Naive thymus-derived CD4-positive, alpha-beta T cell (primary cell): ENCODE results near the gene MTA2. TPM values are rescaled to one million over a fixed set of nuclear protein-coding genes. Genes with fewer than 3 reads are reported as not detected.
"Not testable (repeated sequence)": the region's sequence is repeated elsewhere in the genome, so short reads cannot be mapped to it uniquely, and the experiment has no call there.

Experiments used
- ATAC-seq: fragments of 150-1000 bp; cut with Tn5 transposase; 2 replicates; pipeline ENCODE4 v1.10.0; 2021; ENCODE audit warnings: mild to moderate bottlenecking, moderate library complexity
- CTCF ChIA-PET: fragments of 350-600 bp; sonication (Branson Sonifier 250); formaldehyde crosslinking; loops from one replicate; lab custom pipeline; 2021; ENCODE audit warnings: antibody characterized with exemption; lab: Charles Lee
- POLR2A ChIA-PET: fragments of 350-600 bp; sonication (Branson Sonifier 250); formaldehyde crosslinking; loops from one replicate; lab custom pipeline; 2021; ENCODE audit warnings: antibody characterized with exemption, inconsistent platforms; lab: Charles Lee
- DNase-seq, 9 donors: peaks; one replicate each; pipeline versions ENCODE4 v3.0.0 to v3.0.0-alpha.2; 2020 to 2022; ENCODE audit warnings: mixed read lengths in 1 of 9
- H3K27ac ChIP-seq: one replicate; pipeline ENCODE4 v1.7.0; 2013; ENCODE audit warnings: mild to moderate bottlenecking, low read depth, low read length, moderate library complexity
- H3K27me3 ChIP-seq, 2 donors: one replicate each; pipeline ENCODE4 v1.7.0; 2013; ENCODE audit warnings: low read length in 2 of 2, mild to moderate bottlenecking in 2 of 2, moderate library complexity in 2 of 2; ENCODE audit not compliant: control insufficient read depth in 2 of 2, insufficient read depth in 2 of 2
- H3K36me3 ChIP-seq, 3 experiments: 1 replicate in 2 of 3; 2 replicates in 1 of 3; pipeline ENCODE4 v1.7.0; 2013; ENCODE audit warnings: low read length in 3 of 3, mild to moderate bottlenecking in 3 of 3, moderate library complexity in 1 of 3; ENCODE audit not compliant: insufficient read depth in 3 of 3, control insufficient read depth in 2 of 3
- H3K4me1 ChIP-seq, 2 donors: one replicate each; pipeline ENCODE4 v1.7.0; 2013; ENCODE audit warnings: low read length in 2 of 2, mild to moderate bottlenecking in 2 of 2, moderate library complexity in 1 of 2; ENCODE audit not compliant: control insufficient read depth in 2 of 2, insufficient read depth in 2 of 2
- H3K4me3 ChIP-seq: 2 replicates; pipeline ENCODE4 v1.7.0; 2013; ENCODE audit warnings: mild to moderate bottlenecking, low read length
- H3K9me3 ChIP-seq, 3 experiments: 1 replicate in 2 of 3; 2 replicates in 1 of 3; pipeline ENCODE4 v1.7.0; 2013; ENCODE audit warnings: low read length in 3 of 3; ENCODE audit not compliant: control insufficient read depth in 2 of 3
- H3K27ac Mint-ChIP-seq, 9 donors: one replicate each; pipeline ENCODE4 v1.8.0; 2020 to 2022; ENCODE audit warnings: mixed read lengths in 9 of 9, mild to moderate bottlenecking in 8 of 9, moderate library complexity in 5 of 9, inconsistent platforms in 2 of 9
- H3K27me3 Mint-ChIP-seq, 5 donors: one replicate each; pipeline ENCODE4 v1.8.0; 2021 to 2022; ENCODE audit warnings: mixed read lengths in 5 of 5, mild to moderate bottlenecking in 1 of 5
- H3K36me3 Mint-ChIP-seq, 5 donors: one replicate each; pipeline ENCODE4 v1.8.0; 2020 to 2022; ENCODE audit warnings: mixed read lengths in 5 of 5, mild to moderate bottlenecking in 3 of 5, inconsistent platforms in 1 of 5
- H3K4me1 Mint-ChIP-seq, 7 donors: one replicate each; pipeline ENCODE4 v1.8.0; 2020 to 2022; ENCODE audit warnings: mixed read lengths in 7 of 7, mild to moderate bottlenecking in 3 of 7, inconsistent platforms in 1 of 7
- H3K4me3 Mint-ChIP-seq, 10 donors: one replicate each; pipeline ENCODE4 v1.8.0; 2020 to 2022; ENCODE audit warnings: mild to moderate bottlenecking in 10 of 10, mixed read lengths in 10 of 10, moderate library complexity in 6 of 10, inconsistent platforms in 2 of 10
- H3K9me3 Mint-ChIP-seq, 11 donors: one replicate each; pipeline ENCODE4 v1.8.0; 2020 to 2022; ENCODE audit warnings: mixed read lengths in 11 of 11, mild to moderate bottlenecking in 4 of 11, inconsistent platforms in 1 of 11, moderate library complexity in 1 of 11
- intact Hi-C, 2 donors: fragments of 100-400 bp; cut with micrococcal nuclease; formaldehyde crosslinking; loops; one replicate each; pipeline ENCODE4 v1.15.1; 2023
- polyA plus RNA-seq, 2 donors: library from polyadenylated mRNA; unstranded; fragments of 300-500 nt; fragmentation: Illumina TruSeq; gene quantifications; one replicate each; pipeline ENCODE4 v1.2.3, GENCODE V29; 2021
- total RNA-seq, 6 experiments: library from RNA in 5 of 6; stranded (reverse) in 5 of 6; gene quantifications; 1 replicate in 5 of 6; 2 replicates in 1 of 6; pipeline ENCODE4 v1.2.3 and lab custom pipeline; 2021 to 2026

The MTA2 gene
- total and polyA plus RNA-seq, 7 experiments from 2014 or later = 25.6 to 238 (median 178) TPM

DNA sequence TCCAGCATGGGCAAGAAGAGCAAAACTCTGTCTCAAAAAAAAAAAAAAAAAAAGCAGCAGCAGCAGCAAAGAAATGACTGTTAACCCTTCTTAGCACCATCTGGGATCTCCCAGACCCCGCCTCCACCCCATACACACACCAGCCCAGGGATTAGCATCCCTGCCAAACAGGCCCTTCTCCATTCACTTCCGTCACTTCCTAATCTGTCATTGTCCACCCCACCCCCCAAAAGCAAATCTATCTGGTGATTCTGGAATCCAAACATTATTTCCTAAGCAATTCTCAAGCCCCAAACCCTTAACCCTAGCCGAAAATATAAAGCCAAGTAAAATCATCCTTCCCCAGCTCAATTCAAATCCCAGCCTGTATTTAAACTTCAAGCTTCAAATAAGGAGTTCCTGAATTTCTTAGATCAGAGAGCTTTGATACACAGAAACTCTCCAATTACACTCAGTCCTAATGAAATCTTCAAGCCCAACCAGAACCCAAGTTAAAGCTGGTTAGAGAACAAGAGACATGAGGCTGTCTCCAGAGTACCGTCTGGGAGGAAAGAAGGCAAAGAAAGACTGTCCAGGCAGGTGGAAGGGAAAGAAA lies 49.1 kb downstream of the MTA2 start:
- Mint-ChIP-seq H3K4me1 (peaks cover 71 to 92% (median 87%) of the 10 kb centered on the region in 7 donors), H3K27me3 (peaks cover 0 to 13% (median 0%) of the 10 kb centered on the region in 5 donors), H3K36me3 (peaks cover 0 to 8% (median 3%) of the 10 kb centered on the region in 5 donors), H3K9me3 (peaks cover 0 to 5% (median 0%) of the 10 kb centered on the region in 11 donors), H3K4me3 (peak overlapping the region; percentile 53 to 91 (median 80)), H3K27ac (peak overlapping the region; percentile 87 to 100 (median 98))
- no peak for ATAC-seq
- Histone ChIP-seq H3K4me1 (peaks cover 65 to 70% of the 10 kb centered on the region in 2 donors), H3K4me3 (peak overlapping the region; percentile 23), H3K9me3 (no peaks in the 10 kb centered on the region), H3K27ac (peak overlapping the region; percentile 87), H3K27me3 (no peaks in the 10 kb centered on the region), H3K36me3 (no peaks in the 10 kb centered on the region)
- POLR2A ChIA-PET = interaction anchor here (0.6 to 10.5 kb wide), 19 partner anchors 8 to 328 kb away, joined by 3 to 92 read pairs (median 6); partner anchors contain the start of genes C11orf98, CSKMT, EEF1G and HNRNPUL2
- intact Hi-C loops = loop anchor here (1.0 to 10.0 kb wide), 6 partner anchors 175 to 1568 kb away; partner anchors contain the start of genes FTH1 (in 1 of the 2) and HNRNPUL2 (in 1 of the 2)
- DNase-seq = no peak
- CTCF ChIA-PET = interaction anchor here (0.6 to 7.3 kb wide), 7 partner anchors 8 to 158 kb away, joined by 3 to 62 read pairs (median 4); no protein-coding TSS in a partner anchor

DNA sequence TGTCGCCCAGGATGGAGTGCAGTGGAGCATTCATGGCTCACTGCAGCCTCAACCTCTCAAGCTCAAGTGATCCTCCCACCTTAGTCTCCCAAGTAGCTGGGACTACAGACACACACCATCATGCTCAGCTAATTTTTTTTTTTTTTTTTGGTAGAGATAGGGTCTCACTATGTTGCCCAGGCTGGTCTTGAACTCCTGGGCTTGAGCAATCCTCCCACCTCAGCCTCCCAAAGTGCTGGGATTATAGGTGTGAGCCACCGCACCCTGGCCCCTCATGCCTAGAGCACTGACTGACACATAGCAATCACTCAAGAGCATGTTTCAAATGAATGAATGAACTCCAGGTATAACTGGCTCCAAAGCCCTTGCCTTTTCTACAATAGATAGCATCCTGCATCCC lies 51.2 kb downstream of the MTA2 start:
- not testable (repeated sequence) for H3K27me3 ChIP-seq, DNase-seq, H3K36me3 Mint-ChIP-seq, ATAC-seq, H3K4me3 ChIP-seq, H3K9me3 Mint-ChIP-seq, H3K36me3 ChIP-seq, H3K9me3 ChIP-seq
- Mint-ChIP-seq H3K27ac (peak overlapping the region; percentile 87 to 100 (median 98)), H3K27me3 (peaks cover 0 to 15% (median 0%) of the 10 kb centered on the region in 5 donors), H3K4me1 (peaks cover 55 to 78% (median 73%) of the 10 kb centered on the region in 7 donors), H3K4me3 (peak overlapping the region in 4 of 10 donors; percentile 8 to 85 (median 55))
- Histone ChIP-seq H3K4me1 (peaks cover 50 to 56% of the 10 kb centered on the region in 2 donors), H3K27ac (peak overlapping the region; percentile 87)
- ChIA-PET POLR2A (interaction anchor here (0.7 to 5.8 kb wide), 7 partner anchors 7 to 150 kb away, joined by 3 to 72 read pairs (median 3); partner anchors contain the start of gene TUT1), CTCF (interaction anchor here (0.7 to 2.1 kb wide), 4 partner anchors 9 to 155 kb away, joined by 3 to 11 read pairs (median 6); no protein-coding TSS in a partner anchor)
- intact Hi-C loops = loop anchor here (5.0 to 10.0 kb wide), 4 partner anchors 523 to 1566 kb away; partner anchors contain the start of gene FTH1 (in 1 of the 2)

DNA sequence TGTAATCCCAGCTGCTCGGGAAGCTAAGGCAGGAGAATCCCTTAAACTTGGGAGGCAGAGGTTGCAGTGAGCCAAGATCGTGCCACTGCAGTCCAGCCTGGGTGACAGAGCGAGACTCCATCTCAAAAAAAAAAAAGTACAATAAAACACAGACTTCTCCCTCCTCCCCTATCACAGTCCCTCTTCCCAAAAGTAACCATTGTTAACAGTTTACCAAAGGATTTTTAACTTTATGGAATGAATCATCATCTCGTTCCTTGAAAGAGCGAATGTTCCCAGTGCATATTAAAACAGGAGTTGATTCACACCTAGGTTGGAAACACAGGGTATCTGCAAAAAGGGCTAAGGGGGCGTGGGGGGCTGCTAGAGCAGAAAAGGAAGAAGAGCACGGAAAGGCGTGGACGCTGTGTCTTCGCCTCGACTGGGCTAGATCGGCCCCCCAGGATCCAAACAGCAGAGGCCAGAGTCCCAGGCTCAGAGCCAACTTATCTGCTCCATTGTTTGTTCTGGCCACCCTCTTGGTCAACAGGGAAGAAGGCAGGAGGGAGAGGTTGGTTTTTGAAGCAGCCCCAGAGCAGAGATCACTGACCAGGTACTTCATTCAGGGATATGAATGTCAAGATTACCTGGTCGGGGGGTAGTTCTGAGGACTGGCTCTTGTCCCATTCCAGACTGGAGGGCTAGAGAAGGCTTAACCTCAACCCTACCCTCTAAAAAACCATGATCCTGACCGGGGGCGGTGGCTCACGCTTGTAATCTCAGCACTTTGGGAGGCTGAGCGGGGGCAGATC lies 52.9 kb downstream of the MTA2 start:
- H3K36me3 Mint-ChIP-seq = peaks cover 0 to 5% (median 0%) of the 10 kb centered on the region in 5 donors
- intact Hi-C loops = loop anchor here in 1 of 2 donors (5.0 kb wide), 1 partner anchor 581 kb away; the partner anchor contains the start of gene FTH1
- peaks cover 0 to 5% (median 0%) of the 10 kb centered on the region in 11 donors for H3K9me3 Mint-ChIP-seq
- CTCF ChIA-PET = interaction anchor here (0.7 to 2.8 kb wide), 3 partner anchors 11 to 14 kb away, joined by 3 to 12 read pairs (median 11); no protein-coding TSS in a partner anchor
- DNase-seq (no peak), ATAC-seq (no peak)
- H3K4me3 Mint-ChIP-seq = peak overlapping the region in 3 of 10 donors; percentile 63 to 97 (median 91)
- Histone ChIP-seq H3K9me3 (no peaks in the 10 kb centered on the region), H3K27me3 (no peaks in the 10 kb centered on the region), H3K4me1 (peaks cover 39 to 46% of the 10 kb centered on the region in 2 donors), H3K36me3 (peaks cover 0 to 9% (median 0%) of the 10 kb centered on the region in 3 experiments), H3K27ac (no peak overlapping the region), H3K4me3 (no peak overlapping the region)
- peak overlapping the region; percentile 14 to 98 (median 84) for H3K27ac Mint-ChIP-seq
- POLR2A ChIA-PET = interaction anchor here (0.6 to 1.5 kb wide), 3 partner anchors 10 to 148 kb away, joined by 3 read pairs; no protein-coding TSS in a partner anchor
- H3K27me3 Mint-ChIP-seq = peaks cover 0 to 15% (median 0%) of the 10 kb centered on the region in 5 donors
- H3K4me1 Mint-ChIP-seq = peaks cover 39 to 78% (median 69%) of the 10 kb centered on the region in 7 donors

DNA sequence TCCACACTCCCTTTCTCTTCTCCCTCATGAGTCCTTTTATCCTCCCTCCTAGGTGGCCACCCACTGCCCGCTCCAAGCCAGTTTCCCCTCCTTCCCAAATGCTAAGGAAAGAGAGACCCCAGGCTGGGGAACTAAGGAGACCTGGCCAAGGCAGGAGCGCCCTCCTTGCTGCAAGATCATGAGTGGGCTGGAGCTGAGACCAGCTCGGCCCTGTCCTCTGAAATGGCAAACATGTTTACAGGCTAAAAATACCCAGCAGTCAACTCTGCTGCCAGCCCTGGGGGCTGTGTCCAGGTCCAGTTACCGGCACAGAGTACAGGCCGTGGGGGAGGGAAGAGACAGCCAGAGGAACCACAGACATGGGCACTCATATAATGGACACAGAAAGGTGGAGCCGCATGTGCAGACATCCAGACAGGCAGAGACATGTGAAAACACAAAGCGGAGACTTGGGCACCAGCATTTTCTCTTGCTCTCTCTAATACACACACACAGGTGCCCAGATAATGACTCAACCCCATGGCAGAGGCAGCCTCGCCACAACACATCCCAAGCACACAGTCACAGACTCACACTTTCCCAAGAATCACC lies 53.9 kb downstream of the MTA2 start:
- no peak for DNase-seq
- Mint-ChIP-seq H3K36me3 (peaks cover 0 to 5% (median 0%) of the 10 kb centered on the region in 5 donors), H3K27ac (peak overlapping the region; percentile 63 to 98 (median 84)), H3K9me3 (peaks cover 0 to 5% (median 0%) of the 10 kb centered on the region in 11 donors), H3K27me3 (peaks cover 0 to 15% (median 0%) of the 10 kb centered on the region in 5 donors), H3K4me3 (peak overlapping the region; percentile 62 to 100 (median 86)), H3K4me1 (peaks cover 37 to 78% (median 70%) of the 10 kb centered on the region in 7 donors)
- no peaks in the 10 kb centered on the region for H3K9me3 ChIP-seq
- ATAC-seq = no peak
- no peak overlapping the region for H3K27ac ChIP-seq
- ChIA-PET CTCF (interaction anchor here (0.7 to 2.8 kb wide), 2 partner anchors 12 to 123 kb away, joined by 3 to 12 read pairs; no protein-coding TSS in a partner anchor), POLR2A (interaction anchor here (0.6 to 6.3 kb wide), 3 partner anchors 11 to 47 kb away, joined by 3 to 57 read pairs (median 3); no protein-coding TSS in a partner anchor)
- intact Hi-C loops = loop anchor here in 1 of 2 donors (5.0 kb wide), 1 partner anchor 580 kb away; the partner anchor contains the start of gene FTH1
- H3K27me3 ChIP-seq = no peaks in the 10 kb centered on the region
- peaks cover 0 to 9% (median 0%) of the 10 kb centered on the region in 3 experiments for H3K36me3 ChIP-seq
- peaks cover 35 to 45% of the 10 kb centered on the region in 2 donors for H3K4me1 ChIP-seq
- no peak overlapping the region for H3K4me3 ChIP-seq

DNA sequence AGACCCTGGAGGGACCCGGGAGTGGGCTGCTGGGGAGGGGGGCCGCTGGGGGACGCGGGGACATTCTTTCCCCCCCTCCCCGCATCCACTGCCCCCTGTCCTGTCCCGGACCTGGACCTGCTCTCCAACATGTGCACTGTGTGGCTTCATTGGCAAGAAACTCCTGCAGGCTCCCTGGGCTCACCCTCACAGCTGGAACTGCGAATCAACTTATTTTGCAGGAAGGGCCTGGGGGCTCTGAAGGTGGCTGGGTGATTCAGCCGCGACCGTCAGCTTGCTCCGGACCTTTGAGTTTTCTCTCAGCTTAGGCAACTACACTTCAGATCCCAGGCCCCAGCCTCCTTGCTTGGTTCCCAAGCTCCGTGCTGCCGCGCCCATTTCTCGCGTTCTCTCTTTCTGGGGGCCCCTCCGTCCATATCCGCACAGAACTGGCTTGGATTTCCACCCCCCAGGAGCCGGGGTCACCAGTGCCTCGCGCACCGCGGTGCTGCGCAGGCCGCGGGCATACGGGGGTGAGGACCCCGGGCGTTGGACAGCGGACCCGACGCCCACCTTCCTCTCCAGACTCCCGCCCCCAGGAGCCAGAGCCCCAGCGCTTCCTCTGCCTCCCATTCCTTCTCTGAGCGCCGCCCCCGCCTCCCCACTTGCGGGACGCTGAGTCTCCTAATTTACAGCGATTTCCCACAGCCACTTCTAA lies 54.6 kb downstream of the MTA2 start:
- ATAC-seq = no peak
- peaks cover 0 to 9% (median 0%) of the 10 kb centered on the region in 3 experiments for H3K36me3 ChIP-seq
- H3K4me3 Mint-ChIP-seq = peak overlapping the region; percentile 52 to 100 (median 88)

More for the DNA sequence above, 54.6 kb downstream of the MTA2 start:
- intact Hi-C loops = loop anchor here (1.0 to 5.0 kb wide), 4 partner anchors 8 to 580 kb away; partner anchors contain the start of gene FTH1 (in 1 of the 2)
- H3K36me3 Mint-ChIP-seq = peaks cover 0 to 5% (median 0%) of the 10 kb centered on the region in 5 donors
- peaks cover 0 to 5% (median 0%) of the 10 kb centered on the region in 11 donors for H3K9me3 Mint-ChIP-seq
- ChIA-PET CTCF (interaction anchor here (0.7 to 2.8 kb wide), 3 partner anchors 10 to 122 kb away, joined by 3 to 12 read pairs (median 4); no protein-coding TSS in a partner anchor), POLR2A (interaction anchor here (0.5 to 6.3 kb wide), 4 partner anchors 12 to 275 kb away, joined by 3 to 57 read pairs (median 5); no protein-coding TSS in a partner anchor)
- peaks cover 34 to 42% of the 10 kb centered on the region in 2 donors for H3K4me1 ChIP-seq
- H3K9me3 ChIP-seq = no peaks in the 10 kb centered on the region
- no peak for DNase-seq
- peaks cover 36 to 78% (median 66%) of the 10 kb centered on the region in 7 donors for H3K4me1 Mint-ChIP-seq
- H3K27me3 ChIP-seq = no peaks in the 10 kb centered on the region
- peak overlapping the region; percentile 84 for H3K27ac ChIP-seq
- H3K4me3 ChIP-seq = peak overlapping the region; percentile 87
- H3K27ac Mint-ChIP-seq = peak overlapping the region; percentile 51 to 98 (median 84)
- H3K27me3 Mint-ChIP-seq = peaks cover 0 to 15% (median 0%) of the 10 kb centered on the region in 5 donors
